HG03066 (cell line): ENCODE measurements around the gene MRLN.

ENCODE experiments used
- ATAC-seq: cut with Tn5 transposase; IDR thresholded peaks from one replicate; pipeline ENCODE4 v1.9.1; 2021; ENCODE audit warnings: low read depth; ENCODE audit not compliant: unreplicated experiment

The MRLN gene

DNA sequence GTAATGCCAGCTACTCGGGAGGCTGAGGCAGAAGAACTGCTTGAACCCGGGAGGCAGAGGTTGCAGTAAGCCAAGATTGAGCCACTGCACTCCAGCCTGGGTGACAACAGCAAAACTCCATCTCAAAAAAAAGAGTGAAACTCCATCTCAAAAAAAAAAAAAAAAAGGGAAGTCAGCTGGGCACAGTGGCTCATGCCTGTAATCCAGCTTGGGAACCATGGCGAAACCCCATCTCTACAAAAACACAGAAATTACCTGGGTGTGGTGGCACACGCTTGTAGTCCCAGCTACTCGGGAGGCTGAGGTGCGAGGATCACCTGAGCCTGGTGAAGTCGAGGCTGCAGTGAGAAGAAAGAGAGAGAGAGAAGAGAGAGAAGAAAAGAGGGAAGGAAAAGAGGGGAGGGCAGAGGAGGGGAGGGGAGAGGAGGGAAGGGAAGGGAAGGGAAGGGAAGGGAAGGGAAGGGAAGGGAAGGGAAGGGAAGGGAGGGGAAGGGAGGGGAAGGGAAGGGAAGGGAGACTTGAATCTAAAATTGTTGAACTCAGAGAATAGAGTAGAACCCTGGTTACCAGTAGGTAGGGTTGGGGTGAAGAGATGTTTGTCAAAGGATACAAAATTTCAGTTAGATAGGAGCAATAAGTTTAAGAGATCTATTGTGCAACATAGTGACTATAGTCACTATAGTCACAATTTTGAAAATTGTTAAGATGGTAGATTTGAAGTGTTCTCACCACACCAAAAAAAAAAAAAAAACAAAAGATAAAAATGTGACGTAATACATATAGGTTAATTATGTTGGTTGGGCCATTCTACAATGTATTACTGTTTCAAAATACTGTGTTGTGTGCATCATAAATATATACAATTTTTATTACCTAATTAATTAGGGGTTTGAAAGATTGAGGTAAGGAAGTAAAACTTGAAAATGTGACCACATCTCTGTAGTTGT, 46.1 kb downstream of the MRLN start:
- ATAC-seq, result no peak

DNA sequence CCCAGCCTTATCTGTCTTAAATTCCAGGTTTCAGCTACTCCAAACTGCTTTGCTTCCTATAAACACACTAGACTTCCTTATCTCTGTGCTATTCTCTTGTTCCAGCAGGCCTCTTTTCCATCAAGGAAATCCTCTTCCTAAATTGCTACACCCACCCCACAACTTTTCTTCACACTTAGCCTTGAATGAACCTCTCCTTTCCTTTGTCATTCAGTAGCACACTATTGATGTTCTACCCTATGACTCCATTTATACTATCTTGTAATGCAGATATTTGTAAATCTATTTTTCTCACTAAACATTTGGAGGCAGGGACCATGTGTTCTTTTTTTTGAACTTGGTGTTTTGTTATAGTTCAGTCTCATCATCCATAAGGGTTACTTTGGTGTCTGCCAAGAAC, 47.3 kb downstream of the MRLN start:
- ATAC-seq, result no peak

DNA sequence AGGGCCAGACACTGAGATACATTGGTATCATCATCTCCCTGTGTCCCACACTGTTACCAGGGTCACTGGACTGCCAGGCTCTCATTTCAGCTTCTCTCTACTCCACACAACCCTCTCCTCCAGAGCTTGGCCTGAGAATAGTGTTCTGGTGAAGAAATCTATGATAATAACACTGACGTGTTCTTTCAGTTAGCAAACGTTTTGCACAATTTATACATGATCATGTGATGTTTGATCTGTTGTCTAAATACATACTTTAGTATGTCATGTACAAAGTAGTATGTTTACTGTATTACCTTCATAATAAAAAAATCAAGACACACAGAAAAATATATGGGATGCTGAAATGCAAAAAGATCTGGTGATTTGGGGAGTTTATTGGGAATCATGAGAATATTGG, 48.6 kb downstream of the MRLN start:
- no peak for ATAC-seq

DNA sequence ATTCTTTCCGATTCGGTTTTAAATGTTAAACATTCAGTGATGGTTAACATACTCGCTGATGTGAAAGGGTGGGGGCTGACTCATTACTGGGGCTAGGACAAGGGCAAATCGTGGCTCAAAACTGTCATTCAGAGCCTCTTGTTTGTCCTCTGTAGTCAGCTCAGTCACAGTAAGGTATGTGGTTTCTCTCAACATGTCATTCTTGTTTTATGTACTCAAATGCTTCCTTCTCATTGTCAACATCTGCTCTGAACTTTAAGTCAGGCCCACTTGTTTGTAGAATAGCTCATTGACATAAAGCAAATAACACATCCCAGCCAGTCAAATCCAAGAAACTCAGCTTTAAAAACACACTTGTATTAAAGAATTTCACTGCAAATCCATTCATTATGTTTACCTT, 50.9 kb downstream of the MRLN start:
- no peak for ATAC-seq

DNA sequence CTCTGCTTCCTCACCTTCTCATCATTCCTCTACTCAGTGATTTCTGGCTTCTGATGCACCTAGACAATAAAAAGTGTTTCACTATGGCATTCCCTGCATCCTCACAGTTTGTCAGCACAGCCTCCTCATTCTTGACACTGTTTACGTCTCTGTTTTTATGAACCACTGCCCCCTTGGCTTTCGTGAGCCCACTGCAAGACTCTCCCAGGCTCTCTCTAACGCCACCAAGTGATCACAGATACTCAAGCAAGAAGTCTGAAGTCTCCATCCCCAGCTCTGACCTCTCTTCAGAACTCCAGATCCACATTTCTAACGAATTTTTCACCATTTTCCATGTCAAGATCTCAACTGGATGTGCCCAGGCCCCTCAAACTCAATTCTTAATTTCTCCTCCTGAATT, 52.5 kb downstream of the MRLN start:
- no peak for ATAC-seq

DNA sequence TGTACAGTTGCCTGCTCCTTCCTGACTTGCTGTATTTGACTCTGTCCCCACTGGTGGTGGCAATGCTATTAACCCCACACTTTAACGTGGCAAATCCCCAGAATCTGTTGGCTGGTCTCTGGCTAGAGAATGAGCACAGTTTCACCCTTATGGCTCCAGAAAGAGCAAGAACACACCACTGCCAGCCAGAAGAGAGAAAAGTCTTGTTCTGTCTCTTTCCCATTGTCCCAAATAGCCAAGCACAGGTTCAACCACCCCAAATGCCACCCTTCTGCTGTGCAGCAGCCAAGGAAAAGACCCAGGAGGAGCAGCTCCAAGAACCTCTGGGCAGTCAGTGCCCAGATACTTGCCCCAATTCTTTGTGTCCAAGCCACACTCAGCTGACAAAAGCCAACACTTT, 54.9 kb downstream of the MRLN start:
- no peak for ATAC-seq

DNA sequence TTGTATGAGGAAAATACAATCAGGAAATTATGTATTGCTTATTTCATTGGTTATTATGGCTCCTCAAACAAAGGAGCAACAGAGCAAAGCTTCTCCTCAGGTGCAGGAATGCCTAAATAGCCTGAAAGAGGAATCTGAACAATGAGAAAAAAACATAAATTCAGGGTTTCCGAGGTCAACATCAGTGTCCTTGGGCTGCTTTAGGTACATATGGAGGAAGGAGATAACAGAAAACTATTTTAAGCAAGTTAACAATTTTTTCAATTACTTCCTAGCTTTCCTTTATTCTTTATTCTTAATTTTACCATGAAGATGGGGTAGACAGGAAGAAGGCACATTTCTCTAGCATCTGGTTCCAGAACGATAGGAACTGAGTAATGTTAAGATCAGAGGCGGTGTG, 57.6 kb downstream of the MRLN start:
- no peak for ATAC-seq

DNA sequence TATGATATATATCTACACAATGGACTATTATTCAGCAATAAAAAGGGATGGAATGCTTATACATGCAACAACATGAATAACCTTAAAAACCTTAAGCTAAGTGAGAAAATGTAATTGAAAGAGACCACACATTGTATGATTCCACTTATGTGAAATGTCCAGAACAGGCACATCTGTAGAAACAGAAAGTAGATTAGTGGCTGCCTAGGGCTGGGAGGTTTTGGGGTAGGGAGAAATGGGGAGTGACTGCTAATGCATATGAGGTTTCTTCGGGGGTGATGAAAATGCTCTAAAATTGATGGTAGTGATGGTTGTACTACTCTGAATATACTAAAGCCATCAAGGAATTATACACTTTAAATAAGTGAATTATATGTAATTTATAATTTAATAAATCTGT, 58.3 kb downstream of the MRLN start:
- ATAC-seq, result no peak

DNA sequence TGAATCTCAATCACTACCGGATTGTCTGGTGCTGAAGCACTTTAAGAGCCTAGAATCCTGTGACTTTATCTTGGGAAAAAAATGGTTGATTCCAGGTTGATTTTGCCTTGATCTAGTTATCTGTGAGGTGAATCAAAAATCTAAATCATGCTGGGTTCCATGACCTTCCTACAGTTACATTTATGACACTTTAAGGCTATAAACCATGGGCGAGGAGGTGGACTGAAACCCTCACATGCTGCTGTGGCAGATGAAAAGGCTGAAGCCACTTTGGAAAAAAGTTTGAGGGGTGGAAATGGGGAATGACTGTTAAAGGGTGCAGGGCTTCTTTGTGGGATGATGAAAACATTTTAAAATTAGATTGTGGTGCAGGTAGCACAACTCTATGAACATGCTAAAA, 61.1 kb downstream of the MRLN start:
- no peak for ATAC-seq

DNA sequence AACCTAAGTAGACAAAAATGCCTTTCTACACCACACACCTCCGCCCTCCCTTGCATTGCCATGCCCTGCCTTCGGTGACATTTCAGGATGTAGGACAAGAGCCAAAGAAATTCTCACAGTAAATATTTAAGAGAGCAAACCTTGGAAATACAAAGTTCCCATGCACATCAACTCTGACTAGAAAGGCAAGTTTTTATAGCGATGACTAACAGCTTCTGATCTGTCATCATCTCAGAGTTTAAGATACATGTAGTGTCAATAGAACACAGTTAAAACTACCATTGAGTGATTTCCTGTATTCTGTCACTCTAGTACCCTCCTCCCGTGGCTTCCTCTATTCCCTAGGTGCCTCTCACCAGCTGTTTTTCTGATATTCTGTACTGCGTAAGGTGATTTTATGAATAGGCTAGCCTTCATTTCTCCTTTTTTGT, 64.3 kb downstream of the MRLN start:
- ATAC-seq, result no peak

DNA sequence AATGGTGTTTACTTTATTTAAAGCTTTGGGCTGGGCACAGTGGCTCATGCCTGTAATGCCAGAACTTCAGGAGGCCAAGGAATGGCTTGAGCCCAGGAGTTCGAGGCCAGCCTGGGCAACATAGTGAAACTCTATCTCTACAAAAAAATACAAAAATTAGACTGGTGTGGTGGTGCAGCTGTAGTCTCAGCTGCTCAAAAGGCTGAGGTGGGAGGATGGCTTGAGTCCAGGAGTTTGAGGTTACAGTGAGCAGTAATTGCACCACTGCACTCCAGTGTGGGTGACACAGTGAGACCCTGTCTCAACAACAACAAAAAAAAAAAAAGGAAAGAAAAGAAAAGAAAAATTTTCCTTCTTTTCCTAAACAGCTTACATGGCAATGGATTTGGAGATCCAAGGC, 65.6 kb downstream of the MRLN start:
- no peak for ATAC-seq
